ENCODE measurements around the gene NEGR1.

GRCh38 chr1:72286401-72286800, 4.1 kb upstream of the NEGR1 start:
- no peak for TF ChIP-seq ZFX (CRISPR knock-in tag; IDR thresholded peaks at IDR 0.05)
- no peak for TF ChIP-seq HIVEP1 (CRISPR knock-in tag; IDR thresholded peaks at IDR 0.05)
- TF ChIP-seq RFX5 (IDR thresholded peaks at IDR 0.05; ENCODE audit: low read depth, low read length) = no peak
